Activated CD8-positive, alpha-beta memory T cell treated with anti-CD3 and anti-CD28 coated beads, Interleukin-2, amount 50 U/mL, for 1 hour (primary cell): ENCODE data around the gene TBC1D22A.

Experiments used
- DNase-seq: peaks from one replicate; pipeline ENCODE4 v3.0.0-alpha.2; 2020; ENCODE audit errors: extremely low read depth

TBC1D22A gene

GRCh38 chr22:47080100-47080499 lies 317.6 kb downstream of the TBC1D22A start:
- no peak for DNase-seq

DNA sequence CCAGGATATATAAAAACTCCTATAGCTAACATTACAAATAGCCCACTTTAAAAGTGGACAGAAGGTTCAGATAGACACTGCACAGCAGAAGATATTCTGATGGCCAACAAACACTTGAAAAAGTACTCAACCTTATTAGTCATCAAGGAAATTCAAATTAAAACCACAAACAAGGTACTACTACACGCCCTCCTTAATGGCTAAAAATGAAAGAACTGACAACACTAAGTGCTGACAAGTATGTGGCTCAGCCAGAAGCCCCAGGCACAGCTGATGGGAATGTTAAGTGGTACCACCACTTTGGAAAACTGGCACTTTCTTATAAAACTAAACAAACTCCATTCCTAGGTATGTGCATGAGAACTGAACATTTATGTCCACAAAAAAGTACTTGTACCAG lies 320.1 kb downstream of the TBC1D22A start:
- DNase-seq, result no peak

DNA sequence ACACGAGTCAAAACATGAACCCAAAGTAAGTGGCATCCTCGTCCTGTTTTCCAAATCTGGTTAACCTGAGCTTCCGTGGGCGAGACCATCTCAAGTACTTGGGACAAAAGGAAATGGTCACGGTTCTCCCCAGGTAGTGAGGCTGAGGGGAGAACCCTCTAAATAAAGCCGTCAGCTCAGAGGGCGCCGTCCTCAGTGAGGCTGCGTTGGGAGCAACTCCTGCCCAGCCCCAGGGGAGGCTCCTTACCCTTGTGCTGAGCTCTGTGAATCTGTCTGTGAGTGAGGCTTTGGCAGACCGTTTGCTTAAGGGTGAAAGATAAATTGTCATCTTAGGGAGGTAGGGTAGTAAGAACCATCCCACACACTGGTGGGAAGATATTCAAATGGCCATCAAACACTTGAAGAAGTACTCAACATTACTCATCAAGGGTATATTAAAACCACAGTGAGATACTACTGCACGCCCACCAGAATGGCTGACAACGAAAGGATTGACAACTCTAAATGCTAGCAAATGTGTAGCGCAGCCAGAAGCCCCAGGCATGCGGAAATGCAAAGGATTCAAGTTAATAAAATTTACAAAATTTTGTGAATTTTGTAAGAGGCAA lies 321.0 kb downstream of the TBC1D22A start:
- DNase-seq, result no peak

GRCh38 chr22:47084226-47084625 lies 321.8 kb downstream of the TBC1D22A start:
- DNase-seq, result no peak

- no peak for DNase-seq
Observed at GRCh38 chr22:47086596-47087248, 324.3 kb downstream of the TBC1D22A start.

GRCh38 chr22:47088480-47089158 lies 326.2 kb downstream of the TBC1D22A start:
- DNase-seq, result no peak

- no peak for DNase-seq
Observed at GRCh38 chr22:47089374-47089773, 326.9 kb downstream of the TBC1D22A start.

- DNase-seq, result no peak
Observed at GRCh38 chr22:47089796-47090460, 327.5 kb downstream of the TBC1D22A start.

- DNase-seq, result no peak
Observed at GRCh38 chr22:47090591-47091245, 328.3 kb downstream of the TBC1D22A start.

DNA sequence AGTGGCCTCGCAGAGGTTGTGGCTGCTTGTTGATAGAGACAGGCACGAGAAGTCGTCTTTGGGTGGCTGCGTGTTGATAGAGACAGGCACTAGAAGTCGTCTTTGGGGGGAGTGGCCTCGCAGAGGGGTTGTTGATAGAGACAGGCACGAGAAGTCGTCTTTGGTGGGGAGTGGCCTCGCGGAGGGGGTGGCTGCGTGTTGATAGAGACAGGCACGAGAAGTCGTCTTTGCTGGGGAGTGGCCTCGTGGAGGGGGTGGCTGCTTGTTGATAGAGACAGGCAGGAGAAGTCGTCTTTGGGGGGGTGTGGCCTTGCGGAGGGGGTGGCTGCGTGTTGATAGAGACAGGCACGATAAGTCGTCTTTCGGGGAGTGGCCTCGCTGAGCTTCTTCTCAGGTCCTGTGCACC lies 328.8 kb downstream of the TBC1D22A start:
- DNase-seq, result no peak

DNA sequence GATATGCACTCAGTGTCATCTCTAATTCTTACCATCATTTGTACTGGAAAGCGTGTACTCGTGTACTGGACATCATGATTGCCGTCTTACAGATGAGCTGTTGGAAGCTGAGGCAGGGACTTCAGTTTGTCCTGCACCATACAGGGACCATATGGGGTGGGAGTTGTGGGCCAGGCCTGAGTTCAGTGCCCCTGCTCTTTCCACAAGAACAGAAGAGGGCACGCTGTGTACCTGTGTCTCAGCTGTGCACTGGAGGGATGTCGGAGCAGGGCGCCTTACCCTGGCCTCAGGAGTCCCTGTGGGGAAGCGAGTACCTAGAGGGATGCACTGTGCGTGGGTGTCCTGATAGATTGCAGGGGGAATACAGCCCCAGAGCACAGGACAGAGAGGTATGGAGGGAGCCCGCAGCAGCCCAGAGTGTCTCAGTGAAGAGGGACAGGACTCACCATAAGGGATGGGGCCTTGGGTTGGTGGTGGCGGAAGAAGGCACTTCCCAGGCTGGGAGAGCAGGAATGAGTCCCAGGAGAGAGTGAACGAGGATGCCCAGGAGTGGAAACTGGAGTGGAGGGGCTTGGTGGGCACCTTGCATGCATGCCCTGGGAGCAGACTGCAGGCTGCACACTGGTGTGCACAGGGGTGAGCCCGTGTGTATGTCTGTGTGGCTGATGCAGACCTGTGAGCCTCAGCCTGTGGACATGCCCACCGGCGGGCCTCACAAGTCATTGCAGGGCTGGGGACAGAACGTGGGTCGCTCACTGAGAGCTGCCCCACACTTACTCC lies 329.7 kb downstream of the TBC1D22A start:
- no peak for DNase-seq

DNA sequence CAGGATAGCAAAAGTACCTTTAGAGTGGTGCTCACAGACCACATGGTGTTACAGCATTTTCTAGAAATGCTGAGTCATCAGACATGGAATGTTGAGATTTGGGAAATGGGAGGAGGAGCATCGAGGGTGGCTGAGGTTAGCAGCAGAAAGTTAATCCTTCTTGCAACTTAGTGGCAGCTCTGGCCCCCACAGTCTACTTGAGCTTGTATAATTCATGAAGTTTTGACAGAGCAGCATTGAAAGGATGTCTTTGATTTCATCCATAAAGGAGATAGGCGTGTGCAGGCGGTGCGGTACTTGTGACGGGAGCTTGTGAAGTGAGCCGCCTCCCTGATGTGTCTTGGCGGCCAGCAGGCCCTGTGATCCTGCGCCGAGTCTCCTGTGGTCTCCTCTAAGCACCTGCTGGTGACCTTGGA lies 330.5 kb downstream of the TBC1D22A start:
- DNase-seq, result no peak

GRCh38 chr22:47093720-47094119 lies 331.3 kb downstream of the TBC1D22A start:
- no peak for DNase-seq

- no peak for DNase-seq
Observed at GRCh38 chr22:47094861-47095330, 332.4 kb downstream of the TBC1D22A start.

DNA sequence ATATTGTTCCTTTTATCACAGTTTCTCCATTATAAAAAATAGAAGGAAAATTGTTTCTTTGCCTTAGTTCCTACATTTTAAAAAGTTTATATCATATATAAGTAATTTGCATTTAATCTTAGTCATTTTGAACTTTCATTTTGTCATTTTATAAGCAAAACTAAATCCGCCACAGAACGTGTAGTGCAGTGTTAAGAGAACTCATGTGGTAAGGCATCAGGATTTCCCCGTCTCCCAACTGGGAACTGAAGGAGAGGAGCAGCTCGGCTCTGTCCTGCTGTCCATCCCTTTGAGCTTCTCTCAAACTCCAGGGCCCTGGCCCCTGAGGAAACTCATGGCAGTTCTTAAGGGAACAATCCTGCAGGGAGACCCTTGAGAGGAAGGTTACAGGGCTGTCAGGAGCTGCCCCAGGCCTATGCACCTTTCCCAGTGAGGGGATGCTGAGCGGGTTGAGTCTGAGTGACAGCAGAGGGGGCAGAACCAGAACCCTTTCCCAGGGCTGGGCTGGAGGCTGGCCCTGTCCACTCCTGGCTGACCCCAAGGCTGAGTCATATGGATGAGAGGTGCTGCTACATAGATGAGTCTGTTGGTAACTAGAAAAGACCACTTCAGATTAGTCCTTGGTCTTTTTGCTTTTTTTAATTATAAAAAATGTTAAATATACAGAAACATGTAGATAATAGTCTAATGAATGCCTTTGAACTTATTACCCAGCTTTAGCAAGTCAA lies 333.1 kb downstream of the TBC1D22A start:
- DNase-seq, result no peak

DNA sequence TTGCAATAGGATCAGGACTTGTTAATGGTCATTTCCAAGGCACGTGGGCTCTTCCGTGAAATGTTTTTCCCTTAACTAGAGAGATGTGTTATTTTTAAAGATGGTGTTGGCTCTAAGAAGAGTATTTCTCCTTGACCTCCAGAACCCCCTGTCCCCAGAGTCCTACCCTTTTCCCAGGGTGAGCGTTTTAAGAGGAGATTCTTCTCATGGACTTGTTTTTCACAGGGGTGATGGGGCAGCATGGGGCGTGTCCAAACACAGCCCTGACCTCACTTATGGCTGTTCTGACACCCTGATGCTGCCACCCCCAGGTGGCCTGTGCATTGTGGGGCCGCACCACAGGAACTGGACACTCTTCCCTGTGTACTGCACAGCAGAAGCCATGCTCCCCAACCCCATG lies 335.7 kb downstream of the TBC1D22A start:
- no peak for DNase-seq

DNA sequence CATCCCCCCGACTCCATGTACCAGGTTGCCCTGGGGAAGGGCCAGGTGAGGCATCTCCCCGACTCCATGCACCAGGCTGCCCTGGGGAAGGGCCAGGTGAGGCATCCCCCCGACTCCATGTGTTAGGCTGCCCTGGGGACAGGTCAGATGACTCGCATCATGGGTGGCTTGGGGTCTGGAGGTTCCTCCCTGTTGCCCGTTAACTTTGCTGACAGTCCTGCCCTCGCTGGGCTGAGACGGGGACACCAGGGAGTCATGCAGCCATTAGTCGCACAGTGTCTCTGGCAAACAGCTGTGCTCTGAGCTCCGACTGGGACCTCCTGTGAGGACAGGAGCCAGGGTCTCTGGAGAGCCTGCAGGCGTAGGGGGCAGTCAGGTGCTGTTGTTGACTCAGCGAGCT lies 336.1 kb downstream of the TBC1D22A start:
- no peak for DNase-seq

DNA sequence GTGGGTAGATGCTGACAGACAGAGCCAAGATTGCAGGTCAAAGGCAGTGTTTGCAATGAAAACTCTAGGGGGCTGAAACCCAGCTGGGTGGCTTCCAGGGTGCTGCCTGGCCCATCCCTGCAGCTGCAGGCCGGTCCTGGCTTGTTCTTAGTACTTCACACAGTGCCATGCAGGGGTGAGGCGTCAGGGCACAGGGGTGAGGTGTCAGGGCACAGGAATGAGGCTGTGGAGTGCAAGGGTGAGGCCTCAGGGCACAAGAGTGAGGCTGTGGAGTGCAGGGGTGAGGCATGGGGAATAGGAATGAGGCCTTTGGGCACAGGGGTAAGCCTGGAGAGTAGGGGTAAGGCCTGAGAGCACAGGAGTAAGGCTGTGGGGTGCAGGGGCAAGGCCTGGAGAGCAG lies 337.6 kb downstream of the TBC1D22A start:
- DNase-seq, result no peak

DNA sequence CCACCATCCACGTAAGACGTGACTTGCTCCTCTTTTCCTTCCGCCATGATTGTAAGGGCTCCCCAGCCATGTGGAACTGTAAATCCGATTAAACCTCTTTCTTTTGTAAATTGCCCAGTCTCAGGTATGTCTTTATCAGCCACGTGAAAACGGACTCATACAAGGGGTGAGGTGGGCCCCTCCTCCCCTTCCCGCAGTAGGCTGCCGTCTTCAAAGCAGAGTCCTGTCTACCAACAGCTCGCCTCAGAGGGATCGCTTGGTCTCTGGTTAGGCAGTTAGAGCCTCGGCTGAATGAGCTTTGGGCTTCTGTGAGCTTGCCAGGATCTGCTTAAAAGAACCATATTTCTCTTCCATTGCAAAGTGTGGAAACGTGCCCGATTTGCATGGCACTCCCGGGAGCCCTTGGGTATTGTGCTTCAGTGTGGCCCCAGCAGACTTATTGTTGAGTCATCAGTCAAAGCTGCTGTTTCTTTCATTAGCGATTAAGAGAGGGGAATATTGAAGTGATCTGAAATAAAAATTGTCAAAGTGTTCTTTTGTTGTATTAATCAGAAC lies 338.3 kb downstream of the TBC1D22A start:
- no peak for DNase-seq

- DNase-seq, result no peak
Observed at GRCh38 chr22:47101321-47101885, 339.0 kb downstream of the TBC1D22A start.
